Kidney tubule cell (primary cell): ENCODE results near the gene DGCR6L.
"Not testable (repeated sequence)": the region's sequence is repeated elsewhere in the genome, so short reads cannot be mapped to it uniquely, and the experiment has no call there.

ENCODE experiments used
- DNase-seq: peaks from one replicate; pipeline ENCODE4 v3.0.0-alpha.2; 2018; ENCODE audit warnings: low spot score

The DGCR6L gene

DNA sequence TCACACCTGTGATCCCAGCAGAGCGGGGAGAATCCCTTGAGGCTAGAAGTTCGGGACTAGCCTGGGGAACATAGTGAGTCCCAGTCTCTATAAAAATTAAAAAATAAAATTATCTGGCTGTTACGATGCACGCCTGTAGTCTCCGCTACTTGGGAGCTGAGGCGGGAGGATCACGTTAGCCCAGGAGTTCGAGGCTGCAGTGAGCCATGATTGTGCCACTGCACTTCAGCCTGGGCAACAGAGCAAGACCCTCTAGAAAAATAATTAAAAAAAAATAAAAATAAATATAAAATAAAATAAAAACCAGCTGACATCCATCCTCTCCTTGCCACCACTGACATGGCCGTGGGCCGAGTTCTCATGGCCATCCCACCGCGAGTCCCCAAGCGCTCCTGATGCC, 44.0 kb downstream of the DGCR6L start:
- no peak for DNase-seq

GRCh38 chr22:20275325-20275724, 44.5 kb downstream of the DGCR6L start:
- not testable (repeated sequence) for DNase-seq

GRCh38 chr22:20274374-20274773, 45.5 kb downstream of the DGCR6L start:
- not testable (repeated sequence) for DNase-seq

- no peak for DNase-seq
Measured at GRCh38 chr22:20273758-20274181, 46.1 kb downstream of the DGCR6L start.

DNA sequence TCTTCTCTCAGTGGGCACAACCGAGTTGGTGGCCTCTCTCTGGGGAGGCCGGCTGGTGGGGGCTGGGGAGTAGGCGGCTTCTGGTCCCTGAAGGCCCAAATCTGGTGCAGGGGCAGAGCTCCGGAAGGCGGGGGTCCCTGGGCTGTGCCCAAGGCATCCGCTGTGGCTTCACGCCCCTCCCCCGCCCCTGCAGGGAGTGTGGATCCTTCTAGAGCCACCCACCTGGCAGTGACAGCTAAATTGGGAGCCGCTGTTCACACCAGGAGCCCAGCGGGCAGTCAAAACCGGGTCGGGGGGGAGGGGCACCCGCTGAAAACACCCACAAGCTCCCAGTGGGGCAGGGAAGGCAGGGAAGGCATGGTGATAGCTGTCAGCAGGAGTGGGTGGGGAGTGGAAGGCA, 47.2 kb downstream of the DGCR6L start:
- no peak for DNase-seq

- DNase-seq: no peak
Measured at GRCh38 chr22:20272174-20272573, 47.7 kb downstream of the DGCR6L start.

DNA sequence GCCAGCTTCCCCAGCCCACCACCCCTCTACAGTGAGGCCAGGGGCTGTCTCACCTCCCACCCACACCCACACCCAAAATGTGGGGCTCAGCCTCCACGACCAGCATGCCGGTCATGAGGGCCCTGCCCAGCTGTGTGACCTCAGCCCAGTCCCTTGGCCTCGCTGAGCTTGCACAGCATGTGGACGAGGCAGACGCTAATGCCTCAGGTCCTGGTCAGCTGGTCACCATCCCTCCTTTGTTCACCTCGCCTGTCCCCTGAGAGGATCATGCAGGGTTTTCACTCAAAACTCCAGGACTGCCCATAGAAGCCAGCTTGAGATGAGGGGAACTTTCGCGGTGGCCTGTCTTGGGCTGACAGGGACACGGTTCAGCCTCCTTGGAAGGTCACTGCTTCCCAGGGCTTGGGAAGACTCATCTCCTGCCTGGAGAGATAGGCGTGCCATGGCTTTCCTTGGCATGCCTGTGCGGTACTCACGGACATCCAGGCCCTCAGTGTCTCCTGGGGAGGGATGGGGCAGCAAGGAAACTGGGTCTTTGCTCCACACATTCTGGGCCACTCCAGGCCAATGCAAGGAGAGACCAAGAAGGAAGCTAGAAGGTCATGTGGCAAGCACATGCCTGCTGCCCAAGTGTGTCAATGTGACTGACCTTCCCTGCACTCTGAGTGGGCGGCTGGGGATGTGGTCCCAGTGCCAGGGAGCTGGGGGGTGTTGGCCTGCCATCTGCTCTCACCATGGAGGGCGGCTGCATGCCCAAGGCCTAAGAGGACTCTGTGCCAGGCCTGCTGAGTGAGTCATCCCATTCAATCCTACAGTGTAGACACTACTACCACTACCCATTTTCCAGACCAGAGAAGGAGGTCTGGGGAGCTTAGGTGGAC, 48.5 kb downstream of the DGCR6L start:
- DNase-seq: no peak

DNA sequence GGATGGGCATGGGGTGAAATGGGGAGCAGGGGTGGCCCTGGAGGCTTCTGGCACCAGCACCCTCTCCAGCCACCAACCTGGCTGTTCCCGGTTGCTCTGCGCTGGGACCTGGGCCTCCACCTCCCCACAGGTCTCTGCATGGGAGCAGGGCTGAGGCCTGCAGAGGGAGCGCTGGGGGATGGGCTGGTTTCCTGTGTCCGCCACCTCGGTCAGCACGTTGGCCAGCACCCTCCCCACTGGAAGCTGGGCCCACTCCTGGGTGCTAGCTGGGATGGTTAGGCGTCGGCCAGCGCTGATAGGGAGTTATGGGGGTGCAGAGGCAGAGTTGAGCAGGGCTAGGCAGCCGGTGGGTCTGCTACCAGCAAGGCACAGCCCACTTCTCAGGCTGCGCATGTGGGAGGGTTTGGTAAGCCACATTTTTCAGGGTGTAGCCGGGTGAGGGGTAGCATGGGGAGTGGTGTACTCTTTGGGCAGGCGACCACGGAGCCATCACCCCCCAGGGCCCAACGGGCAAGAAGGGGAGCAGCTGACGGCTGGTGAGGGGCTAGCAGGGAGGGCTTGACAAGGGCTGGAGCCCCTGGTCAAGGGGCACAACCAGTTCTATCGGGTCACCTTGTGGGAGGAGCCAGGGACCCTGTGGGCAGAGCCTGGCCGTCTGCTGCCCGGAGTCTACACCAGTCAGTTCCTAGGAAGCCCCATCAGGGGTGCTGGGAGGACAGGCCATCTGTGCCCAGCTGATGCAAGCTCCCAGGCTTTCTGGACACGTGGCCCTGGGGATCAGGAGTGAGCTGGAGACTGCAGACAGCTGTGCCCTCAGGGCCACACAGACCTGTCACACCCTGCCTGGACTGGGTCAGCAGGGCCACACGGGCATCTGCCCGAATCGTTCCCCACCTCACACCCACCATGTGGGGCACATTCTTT, 49.4 kb downstream of the DGCR6L start:
- DNase-seq: not testable (repeated sequence)

- DNase-seq: not testable (repeated sequence)
Measured at GRCh38 chr22:20269673-20270072, 50.2 kb downstream of the DGCR6L start.

GRCh38 chr22:20269201-20269600, 50.7 kb downstream of the DGCR6L start:
- not testable (repeated sequence) for DNase-seq

GRCh38 chr22:20268279-20269012, 51.4 kb downstream of the DGCR6L start, which contains the start of gene RTN4R:
Gene RTN4R (minus strand): TSS chr22:20268318. CDS start chr22:20268092, 226 bp downstream.
- DNase-seq: peak; percentile 61

DNA sequence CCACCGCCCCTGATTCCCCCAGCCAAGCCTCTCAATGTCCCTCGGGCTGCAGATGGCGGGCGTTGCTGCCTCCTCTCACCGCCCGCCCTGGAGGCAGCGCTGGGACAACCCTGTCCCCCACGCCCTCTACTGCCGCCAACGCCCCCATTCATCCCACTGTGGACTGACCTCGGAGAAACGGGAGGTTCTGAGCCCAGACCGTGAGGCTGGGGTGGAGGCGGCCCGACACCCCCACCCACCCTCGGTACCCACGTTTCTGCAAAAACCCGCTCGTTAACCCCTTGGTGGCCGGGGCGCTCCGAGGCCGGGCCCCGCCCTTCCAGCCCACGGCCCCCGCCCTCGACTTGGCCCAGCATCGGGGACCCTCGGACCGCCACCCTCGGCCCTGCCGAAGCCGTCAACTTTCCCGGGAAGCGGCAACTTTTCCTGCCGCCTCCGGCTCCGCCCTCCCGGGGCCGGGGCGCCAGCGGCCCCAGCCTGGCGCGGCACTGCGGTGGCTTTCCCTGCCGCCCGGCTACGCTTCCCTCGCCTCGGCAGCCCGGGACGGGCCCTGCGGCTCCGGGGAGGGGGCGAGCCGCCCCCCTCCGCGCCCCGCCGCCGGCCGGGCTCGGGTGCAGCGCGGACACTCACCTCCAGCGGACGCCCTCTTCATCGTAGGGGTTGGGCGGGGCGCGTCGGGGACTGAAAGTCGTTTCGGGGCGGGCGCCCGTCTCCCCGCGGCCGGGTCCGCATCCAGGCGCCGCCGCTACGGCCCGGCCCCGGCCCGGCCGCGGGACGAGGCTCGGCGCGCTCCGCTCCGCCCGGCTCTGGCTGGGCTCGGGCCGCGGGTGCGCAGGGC, 52.2 kb downstream of the DGCR6L start:
- peak; percentile 24 for DNase-seq

DNA sequence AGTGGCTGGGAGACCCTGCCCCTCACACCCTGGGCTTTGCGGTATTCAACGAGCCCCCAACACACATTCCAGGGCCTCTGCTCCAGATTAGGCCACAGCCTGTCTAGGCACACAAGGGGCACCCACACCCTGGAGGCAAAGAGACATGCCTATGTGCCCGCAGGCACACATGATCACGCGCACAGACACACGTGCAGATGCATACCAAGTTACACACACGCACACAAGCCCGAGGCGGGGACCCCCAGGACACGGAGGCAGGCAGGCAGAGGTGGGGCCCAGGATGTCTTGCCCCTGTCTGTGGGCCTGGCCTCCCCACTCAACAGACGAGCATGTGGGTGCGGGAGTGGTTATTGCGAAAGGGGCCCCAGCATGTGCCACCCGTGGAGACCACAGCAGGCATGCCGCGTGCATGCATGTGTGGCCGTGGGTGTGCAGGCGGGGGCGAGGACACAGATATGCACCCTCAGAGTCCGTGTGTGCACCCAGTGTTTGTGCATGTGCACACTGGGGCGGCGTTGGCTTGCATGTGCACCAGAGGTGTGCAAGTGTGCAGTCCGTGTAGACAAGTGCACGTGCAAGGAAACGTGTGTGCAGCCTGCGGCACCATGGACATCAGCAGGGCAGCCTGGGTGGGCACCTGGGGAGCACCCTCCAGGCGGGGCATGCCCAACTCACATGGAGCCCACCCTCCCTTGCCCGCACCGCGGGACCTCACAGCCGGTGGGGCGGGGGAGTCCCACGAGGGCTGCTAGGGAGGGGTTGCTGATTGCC, 53.0 kb downstream of the DGCR6L start:
- DNase-seq: not testable (repeated sequence)

DNA sequence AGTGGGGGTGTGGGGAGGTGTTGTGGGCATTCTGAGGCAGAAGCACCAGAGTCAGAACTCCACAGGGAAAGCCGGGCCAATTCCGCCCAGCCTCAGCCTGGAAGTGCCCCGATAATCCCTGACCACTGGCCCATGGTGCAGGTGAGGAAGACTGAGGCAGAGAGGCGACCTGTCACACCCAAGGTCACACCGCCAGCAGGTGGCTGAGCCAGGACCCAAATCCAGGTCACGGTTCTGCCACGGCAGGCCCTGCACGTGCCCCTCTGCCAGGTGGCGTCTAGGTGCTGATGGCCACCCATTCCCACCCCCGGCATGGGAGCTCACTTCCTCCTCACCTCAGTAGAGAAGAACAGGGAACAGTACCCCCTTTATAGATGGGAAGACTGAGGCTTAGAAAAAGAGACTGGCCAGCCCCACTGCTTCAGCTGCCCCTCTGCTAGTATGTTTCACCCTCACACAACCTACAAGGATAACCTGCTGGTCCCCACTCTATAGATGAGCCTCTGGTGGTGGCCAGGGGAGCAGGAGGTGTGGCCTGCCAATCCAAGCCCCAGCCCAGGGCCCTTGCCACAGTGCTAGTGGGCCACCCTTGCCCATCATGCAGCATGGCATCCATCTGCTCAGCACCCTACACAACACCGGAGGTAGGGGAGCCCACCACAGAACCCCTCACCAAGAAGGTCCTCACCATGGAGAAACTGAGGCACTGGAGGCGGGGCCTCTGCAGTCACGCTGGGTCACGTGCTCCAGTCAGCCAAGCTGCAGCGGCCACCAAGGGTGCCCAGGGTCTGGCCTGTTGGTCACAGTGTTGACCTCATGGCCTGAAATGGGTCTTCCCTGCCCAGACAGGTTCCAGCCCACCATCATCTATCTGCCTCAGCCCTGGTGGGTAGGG, 53.8 kb downstream of the DGCR6L start:
- not testable (repeated sequence) for DNase-seq

DNA sequence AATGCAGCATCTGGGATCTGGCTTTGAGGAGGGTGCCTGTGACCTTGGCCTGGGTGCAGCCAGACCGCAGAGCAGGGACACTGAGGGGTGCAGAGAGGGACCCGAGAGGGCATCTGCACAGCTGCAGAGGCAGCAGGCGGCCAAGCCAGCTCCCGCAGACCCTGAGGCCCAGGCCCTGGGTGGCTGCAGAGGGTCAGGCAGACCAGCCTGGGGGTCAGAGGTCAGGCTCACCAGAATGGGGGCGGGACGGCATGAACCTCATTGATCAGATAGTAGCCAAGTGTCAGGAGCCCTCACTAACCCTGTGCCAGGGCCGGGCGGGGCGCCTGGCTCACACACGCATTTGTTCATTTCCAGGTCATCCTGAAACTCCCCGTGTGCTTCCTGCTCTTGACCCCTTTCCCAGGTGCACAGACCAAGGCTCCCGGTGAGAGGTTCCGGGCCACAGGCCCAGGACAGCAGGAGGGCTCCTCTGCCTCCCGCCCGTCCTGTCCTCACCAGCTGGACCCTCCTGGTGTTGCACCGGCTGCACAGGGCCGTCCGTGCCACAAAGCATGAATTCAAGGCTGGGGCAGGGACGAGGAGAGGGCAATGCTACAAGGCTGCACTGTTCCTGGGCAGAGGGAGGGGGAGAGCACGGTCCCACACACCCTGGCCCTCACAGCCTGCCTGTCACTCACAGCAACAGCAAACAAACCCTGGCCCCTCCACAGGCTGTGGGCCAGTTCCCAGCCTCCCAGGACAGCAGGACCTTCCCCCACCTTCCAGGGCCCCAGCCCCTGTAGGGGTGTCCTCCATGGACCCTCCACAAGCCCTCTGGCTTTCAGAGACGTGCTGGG, 55.0 kb downstream of the DGCR6L start:
- no peak for DNase-seq
